CD4-positive, alpha-beta T cell (primary cell): ENCODE measurements around the gene ATP6V0D1. TPM values are rescaled to one million over a fixed set of nuclear protein-coding genes. Genes with fewer than 3 reads are reported as not detected.

Experiments used
- ATAC-seq: fragments of 200-7000 bp; cut with Tn5 transposase; one replicate; pipeline ENCODE4 v1.10.0; 2022; ENCODE audit warnings: mild to moderate bottlenecking; ENCODE audit not compliant: poor library complexity
- CTCF ChIA-PET: fragments of 350-600 bp; sonication (Branson Sonifier 250); formaldehyde crosslinking; loops from one replicate; lab custom pipeline; 2021; ENCODE audit warnings: antibody characterized with exemption, inconsistent platforms; lab: Charles Lee
- POLR2A ChIA-PET: fragments of 350-600 bp; sonication (Branson Sonifier 250); formaldehyde crosslinking; loops from one replicate; lab custom pipeline; 2021; ENCODE audit warnings: antibody characterized with exemption, inconsistent platforms; lab: Charles Lee
- DNase-seq, 14 experiments: peaks; one replicate each; pipeline ENCODE4 v3.0.0-alpha.2; 2013 to 2020; ENCODE audit warnings: mixed read lengths in 2 of 14
- H3K27ac ChIP-seq, 2 donors: one replicate each; pipeline versions ENCODE4 v1.5.1 to v1.7.0; 2013; ENCODE audit warnings: low read length in 2 of 2, low read depth in 1 of 2, mild to moderate bottlenecking in 1 of 2
- H3K27me3 ChIP-seq, 2 experiments: 1 replicate in 1 of 2; 2 replicates in 1 of 2; pipeline versions ENCODE4 v1.6.1 to v1.7.0; 2013; ENCODE audit warnings: low read length in 2 of 2, control low read depth in 1 of 2, mild to moderate bottlenecking in 1 of 2, moderate library complexity in 1 of 2; ENCODE audit not compliant: insufficient read depth in 2 of 2, control insufficient read depth in 1 of 2
- H3K36me3 ChIP-seq: one replicate; pipeline ENCODE4 v1.6.1; 2013; ENCODE audit warnings: low read length, control low read depth; ENCODE audit not compliant: insufficient read depth
- H3K4me1 ChIP-seq: one replicate; pipeline ENCODE4 v1.6.1; 2013; ENCODE audit warnings: low read length, control low read depth; ENCODE audit not compliant: insufficient read depth
- H3K4me3 ChIP-seq: one replicate; pipeline ENCODE4 v1.5.1; 2013; ENCODE audit warnings: mild to moderate bottlenecking, low read length, moderate library complexity
- H3K9me3 ChIP-seq, 2 experiments: 1 replicate in 1 of 2; 2 replicates in 1 of 2; pipeline versions ENCODE4 v1.6.1 to v1.7.0; 2013; ENCODE audit warnings: low read length in 2 of 2, mild to moderate bottlenecking in 2 of 2, control low read depth in 1 of 2, moderate library complexity in 1 of 2; ENCODE audit not compliant: control insufficient read depth in 1 of 2, insufficient read depth in 1 of 2
- H3K27ac Mint-ChIP-seq: one replicate; pipeline ENCODE4 v1.8.0; 2020; ENCODE audit warnings: mixed read lengths
- H3K27me3 Mint-ChIP-seq: one replicate; pipeline ENCODE4 v1.8.0; 2021; ENCODE audit warnings: mixed read lengths
- H3K36me3 Mint-ChIP-seq: one replicate; pipeline ENCODE4 v1.8.0; 2021; ENCODE audit warnings: low read depth, mixed read lengths
- H3K4me1 Mint-ChIP-seq: one replicate; pipeline ENCODE4 v1.8.0; 2021; ENCODE audit warnings: low read depth, mixed read lengths
- H3K4me3 Mint-ChIP-seq: one replicate; pipeline ENCODE4 v1.8.0; 2020; ENCODE audit warnings: mild to moderate bottlenecking, mixed read lengths
- H3K9me3 Mint-ChIP-seq: one replicate; pipeline ENCODE4 v1.8.0; 2020; ENCODE audit warnings: mixed read lengths
- intact Hi-C, 2 experiments: fragments of 100-400 bp; cut with DNase I in 1 of 2; cut with micrococcal nuclease in 1 of 2; formaldehyde crosslinking; loops; one replicate each; pipeline versions ENCODE4 v1.15.1 to v1.9.0; 2023 to 2025; cut with DNase I, micrococcal nuclease
- total RNA-seq, 174 experiments: library from RNA in 2 of 174; stranded (reverse) in 2 of 174; gene quantifications; one replicate each; pipeline ENCODE4 v1.2.3 and lab custom pipeline; 2021 to 2026
- TF ChIP-seq, protein P1 (sequence below): fragments of 200-600 bp; IDR thresholded peaks from one replicate; pipeline ENCODE4 v1.8.0; 2022; ENCODE audit warnings: antibody characterized with exemption, mild to moderate bottlenecking

Gene ATP6V0D1
- total RNA-seq, 2 experiments from 2014 or later = 39.4 to 41.7 TPM

DNA sequence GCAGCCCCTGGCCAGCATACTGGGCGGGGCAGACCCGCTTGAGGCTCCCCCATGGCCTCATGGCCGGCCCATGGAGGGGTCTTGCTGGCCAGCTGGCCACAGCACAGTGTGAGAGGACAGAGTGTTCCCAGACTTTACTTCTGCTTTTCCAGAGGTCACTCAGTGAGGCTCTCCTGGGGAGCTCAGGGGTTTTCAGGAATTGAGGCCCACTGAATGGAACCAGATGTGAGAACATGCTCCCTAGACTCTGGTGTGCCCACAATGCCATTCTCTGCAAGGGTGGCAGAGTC is 21.2 kb downstream of the ATP6V0D1 start:
- no peak for DNase-seq
- no peaks in the 10 kb centered on the region for H3K27me3 Mint-ChIP-seq
- no peak overlapping the region for H3K27ac Mint-ChIP-seq
- Histone ChIP-seq H3K9me3 (no peaks in the 10 kb centered on the region), H3K27ac (no peak overlapping the region), H3K36me3 (peaks cover 46% of the 10 kb centered on the region), H3K27me3 (no peaks in the 10 kb centered on the region), H3K4me3 (no peak overlapping the region), H3K4me1 (peaks cover 17% of the 10 kb centered on the region)
- ATAC-seq = no peak
- no peaks in the 10 kb centered on the region for H3K9me3 Mint-ChIP-seq
- H3K4me3 Mint-ChIP-seq = no peak overlapping the region
- CTCF ChIA-PET = no interaction called here
- POLR2A ChIA-PET = no interaction called here
- H3K4me1 Mint-ChIP-seq = peaks cover 35% of the 10 kb centered on the region
- TF ChIP-seq, protein P1, sequence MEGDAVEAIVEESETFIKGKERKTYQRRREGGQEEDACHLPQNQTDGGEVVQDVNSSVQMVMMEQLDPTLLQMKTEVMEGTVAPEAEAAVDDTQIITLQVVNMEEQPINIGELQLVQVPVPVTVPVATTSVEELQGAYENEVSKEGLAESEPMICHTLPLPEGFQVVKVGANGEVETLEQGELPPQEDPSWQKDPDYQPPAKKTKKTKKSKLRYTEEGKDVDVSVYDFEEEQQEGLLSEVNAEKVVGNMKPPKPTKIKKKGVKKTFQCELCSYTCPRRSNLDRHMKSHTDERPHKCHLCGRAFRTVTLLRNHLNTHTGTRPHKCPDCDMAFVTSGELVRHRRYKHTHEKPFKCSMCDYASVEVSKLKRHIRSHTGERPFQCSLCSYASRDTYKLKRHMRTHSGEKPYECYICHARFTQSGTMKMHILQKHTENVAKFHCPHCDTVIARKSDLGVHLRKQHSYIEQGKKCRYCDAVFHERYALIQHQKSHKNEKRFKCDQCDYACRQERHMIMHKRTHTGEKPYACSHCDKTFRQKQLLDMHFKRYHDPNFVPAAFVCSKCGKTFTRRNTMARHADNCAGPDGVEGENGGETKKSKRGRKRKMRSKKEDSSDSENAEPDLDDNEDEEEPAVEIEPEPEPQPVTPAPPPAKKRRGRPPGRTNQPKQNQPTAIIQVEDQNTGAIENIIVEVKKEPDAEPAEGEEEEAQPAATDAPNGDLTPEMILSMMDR = no peak
- H3K36me3 Mint-ChIP-seq = peaks cover 11% of the 10 kb centered on the region
- intact Hi-C loops = loop anchor here (10.0 kb wide), 2 partner anchors 195 to 315 kb away; no protein-coding TSS in a partner anchor

DNA sequence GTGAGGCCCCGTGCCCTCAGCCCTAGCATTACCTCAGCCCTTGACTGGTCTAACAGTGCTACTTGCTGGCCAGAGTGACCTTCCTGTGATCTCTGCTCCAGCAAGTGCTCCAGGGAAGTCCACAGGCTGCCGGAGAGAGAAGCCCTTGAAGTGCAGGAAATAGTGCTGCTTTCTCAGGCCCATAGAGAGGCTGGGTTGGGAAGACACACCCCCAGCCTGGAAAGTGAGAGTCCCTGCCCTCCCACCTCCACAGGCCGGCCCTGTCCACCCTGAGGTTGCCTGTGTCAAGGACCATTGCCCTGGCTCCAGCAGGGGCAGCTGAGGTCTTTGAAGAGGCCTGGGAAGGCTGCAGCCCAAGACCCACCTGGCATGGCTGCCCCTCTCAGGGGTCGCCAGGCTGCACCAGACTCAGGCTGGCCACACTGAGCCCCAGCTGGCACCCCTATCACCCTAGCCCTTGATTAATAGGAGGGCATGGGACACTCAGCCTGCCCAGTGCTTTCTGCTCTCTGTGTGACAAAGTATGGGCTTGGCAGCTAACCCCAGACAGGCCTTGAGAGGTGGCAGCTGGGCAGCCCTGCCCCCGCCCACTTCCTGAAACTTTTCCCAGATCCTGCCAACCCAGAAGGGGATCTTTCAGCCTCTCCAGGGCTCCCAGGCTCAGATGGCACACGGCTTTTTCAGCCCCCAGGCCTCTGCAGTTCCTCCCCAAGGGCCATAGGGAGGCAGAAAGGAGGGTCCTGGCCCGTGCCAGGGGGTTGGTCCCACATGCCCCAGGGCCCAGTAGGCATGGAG is 21.7 kb downstream of the ATP6V0D1 start:
- H3K4me1 ChIP-seq = peaks cover 14% of the 10 kb centered on the region
- H3K4me1 Mint-ChIP-seq = peaks cover 32% of the 10 kb centered on the region
- no peaks in the 10 kb centered on the region for H3K27me3 ChIP-seq
- no peak overlapping the region for H3K4me3 ChIP-seq
- no peaks in the 10 kb centered on the region for H3K9me3 ChIP-seq
- DNase-seq (no peak), ATAC-seq (no peak)
- peaks cover 16% of the 10 kb centered on the region for H3K36me3 Mint-ChIP-seq
- TF ChIP-seq, protein P1 = no peak
- H3K27me3 Mint-ChIP-seq = no peaks in the 10 kb centered on the region
- no peak overlapping the region for H3K27ac ChIP-seq
- H3K4me3 Mint-ChIP-seq = no peak overlapping the region
- ChIA-PET CTCF (no interaction called here), POLR2A (no interaction called here)
- H3K36me3 ChIP-seq = peaks cover 46% of the 10 kb centered on the region
- intact Hi-C loops = loop anchor here in 1 of 2 experiments (10.0 kb wide), 1 partner anchor 314 kb away; no protein-coding TSS in a partner anchor
- H3K27ac Mint-ChIP-seq = no peak overlapping the region
- H3K9me3 Mint-ChIP-seq = no peaks in the 10 kb centered on the region

DNA sequence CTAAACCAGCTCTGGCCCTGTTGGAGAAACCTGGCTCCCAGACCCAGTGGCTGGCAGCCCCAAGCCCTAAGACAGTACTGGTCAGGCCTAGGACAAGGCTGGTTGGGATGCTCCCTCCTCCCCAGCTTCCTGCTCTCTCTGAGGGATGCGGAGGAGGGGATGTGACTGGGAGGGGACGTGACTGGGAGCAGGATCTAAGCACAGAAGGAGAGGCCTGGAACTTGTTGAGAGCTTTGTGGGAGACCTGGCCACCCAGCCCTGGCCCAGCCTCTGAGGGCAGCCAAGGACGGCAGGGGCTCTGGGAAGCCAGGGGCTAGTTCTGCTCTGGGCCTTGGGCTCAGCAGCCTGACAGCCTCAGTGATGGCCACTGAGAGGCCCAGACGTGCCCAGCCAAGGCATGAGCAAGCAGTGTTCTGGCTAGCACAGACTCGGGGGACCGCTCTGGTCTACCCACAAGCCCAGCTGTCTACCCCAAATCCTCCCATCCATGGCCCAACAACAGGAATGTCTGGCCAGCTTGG is 22.8 kb downstream of the ATP6V0D1 start:
- Histone ChIP-seq H3K27me3 (no peaks in the 10 kb centered on the region), H3K9me3 (no peaks in the 10 kb centered on the region), H3K4me3 (no peak overlapping the region), H3K27ac (no peak overlapping the region), H3K36me3 (peaks cover 48% of the 10 kb centered on the region), H3K4me1 (peaks cover 14% of the 10 kb centered on the region)
- POLR2A ChIA-PET = no interaction called here
- H3K27me3 Mint-ChIP-seq = no peaks in the 10 kb centered on the region
- ATAC-seq = no peak
- no peak for DNase-seq
- H3K36me3 Mint-ChIP-seq = peaks cover 27% of the 10 kb centered on the region
- H3K4me1 Mint-ChIP-seq = peaks cover 25% of the 10 kb centered on the region
- no peak overlapping the region for H3K27ac Mint-ChIP-seq
- TF ChIP-seq, protein P1 = no peak
- no peak overlapping the region for H3K4me3 Mint-ChIP-seq
- no peaks in the 10 kb centered on the region for H3K9me3 Mint-ChIP-seq
- CTCF ChIA-PET = no interaction called here
- intact Hi-C loops = loop anchor here in 1 of 2 experiments (10.0 kb wide), 1 partner anchor 313 kb away; no protein-coding TSS in a partner anchor
